Ramos (cell line): ENCODE results near the gene ZNF613.
"Not testable (repeated sequence)": the region's sequence is repeated elsewhere in the genome, so short reads cannot be mapped to it uniquely, and the experiment has no call there.

Experiments used
- in situ Hi-C: fragments of 300-500 bp; cut with MboI; formaldehyde crosslinking; loops from one replicate; pipeline ENCODE4 v1.14.3; 2022; ENCODE audit warnings: low sequenced_read_pairs; ENCODE audit not compliant: unreplicated experiment

The ZNF613 gene

DNA sequence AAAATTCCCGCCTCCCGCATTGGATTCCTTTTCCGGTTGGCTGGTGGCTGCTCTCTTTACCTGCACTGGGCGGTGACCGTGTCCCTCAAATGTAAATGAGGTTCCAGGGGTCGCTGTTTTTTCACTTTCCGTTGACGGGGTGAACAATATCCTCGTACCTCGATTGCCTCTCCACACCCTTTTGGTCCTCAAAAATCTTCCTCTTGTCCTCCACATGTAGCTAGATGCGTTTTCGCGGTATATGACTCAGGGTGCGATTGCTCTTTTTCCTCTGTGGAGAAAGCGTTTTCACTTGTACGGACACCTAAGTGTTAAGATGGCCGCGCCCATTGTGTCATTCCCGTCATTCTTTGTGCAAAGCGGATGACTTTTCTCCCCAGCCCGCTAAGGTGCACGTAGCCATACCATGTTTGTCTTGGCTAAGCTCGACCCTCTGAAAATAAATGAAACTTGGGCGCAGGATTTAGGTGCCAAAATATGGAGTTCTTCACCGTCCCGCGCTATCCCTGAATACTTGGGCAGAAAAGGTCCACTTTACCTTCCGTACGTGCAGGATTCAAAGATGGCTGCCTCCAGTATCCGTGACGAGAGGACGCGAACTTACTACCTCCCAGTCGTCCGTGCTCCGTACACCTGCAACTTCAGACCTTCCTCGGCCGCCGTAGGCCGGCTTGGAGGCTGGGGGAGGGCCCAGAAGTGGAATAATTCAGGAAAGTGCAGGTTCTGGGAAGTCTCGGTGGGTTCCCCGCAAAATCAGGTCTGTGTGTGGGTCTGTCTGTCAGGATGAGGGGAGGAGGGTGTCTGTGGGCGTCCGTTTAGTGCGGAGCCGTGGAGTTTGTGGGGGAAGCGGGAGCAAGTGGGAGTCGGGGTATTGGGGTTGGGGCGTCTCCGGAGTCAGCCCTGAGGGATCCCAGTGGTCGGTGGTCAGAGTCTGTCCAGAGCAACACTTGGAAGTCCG is at the start of gene ZNF613:
TSS of gene ZNF613 (plus strand) at position 689 of the 958 bp plus-strand sequence. CDS start 8,749 bp downstream, outside the sequence.
- in situ Hi-C loops = no loop called here

DNA sequence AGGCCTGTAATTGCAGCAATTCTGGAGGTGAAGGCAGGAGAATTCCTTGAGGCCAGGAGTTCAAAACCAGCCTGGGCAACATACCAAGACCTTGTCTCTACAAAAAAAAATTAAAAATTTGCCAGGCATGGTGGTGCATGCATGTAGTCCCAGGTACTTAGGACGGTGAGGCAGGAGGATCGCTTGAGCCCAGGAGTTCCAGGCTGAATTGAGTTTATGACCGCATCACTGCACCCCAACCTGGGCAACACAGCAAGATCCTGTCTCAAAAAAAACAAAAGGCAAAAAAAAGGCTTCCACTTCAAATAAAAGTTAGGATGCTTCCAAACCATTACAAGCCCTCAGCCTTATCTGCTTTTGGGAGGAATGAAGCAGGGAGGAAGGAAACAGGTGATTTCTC is 44.8 kb upstream of the ZNF613 start:
- in situ Hi-C loops = no loop called here

GRCh38 chr19:51884713-51885112 is 42.6 kb upstream of the ZNF613 start:
- in situ Hi-C loops = no loop called here

DNA sequence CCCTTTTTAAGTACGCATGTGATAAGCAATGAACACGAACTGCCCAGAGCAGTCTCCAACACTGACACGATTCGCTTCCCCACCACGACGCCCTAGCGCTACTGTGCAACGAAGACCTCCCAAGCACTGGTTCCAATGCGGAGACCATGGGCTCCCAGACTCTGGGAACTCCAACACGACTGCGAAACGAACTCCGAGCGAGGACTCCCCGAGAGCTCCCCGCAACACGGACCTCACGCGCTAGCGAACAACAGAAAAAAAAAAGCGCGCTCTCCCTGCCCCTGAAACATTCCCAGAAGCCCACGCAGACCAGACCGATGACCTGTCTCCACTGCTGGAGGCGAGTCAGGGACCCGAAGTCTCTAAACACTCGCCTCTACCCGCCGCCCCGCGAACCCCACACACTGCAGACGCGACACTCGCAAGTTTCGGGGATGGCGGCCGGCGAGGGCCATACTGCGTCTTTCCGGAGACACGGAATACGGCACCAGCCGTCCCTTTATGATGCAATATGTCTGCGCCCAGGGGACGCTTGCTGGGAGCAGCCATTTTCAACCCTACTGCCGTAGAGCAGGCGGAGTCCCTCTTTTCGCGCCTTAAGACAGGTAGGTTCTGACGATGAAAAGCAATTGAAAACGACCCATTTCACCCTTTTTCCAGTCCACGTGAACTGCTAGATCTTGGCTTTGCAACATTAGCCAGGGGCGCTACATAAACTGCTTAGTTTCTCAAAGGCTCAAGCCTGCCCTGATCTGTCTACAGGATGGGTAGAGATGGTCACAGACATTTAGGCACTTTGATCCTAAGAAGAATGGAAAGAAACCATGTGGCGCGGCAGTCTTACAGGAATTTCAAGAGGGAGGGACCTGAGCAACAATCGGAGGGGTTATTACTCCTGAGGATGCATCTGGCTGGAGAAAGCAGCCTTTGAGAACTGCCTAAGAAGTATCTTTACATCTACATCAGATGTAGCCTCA is 39.5 kb upstream of the ZNF613 start, which contains the start of gene ZNF577:
TSS of gene ZNF577 (minus strand) at position 430 of the 977 bp plus-strand sequence. CDS start 7,569 bp downstream, outside the sequence.
- in situ Hi-C loops = no loop called here

GRCh38 chr19:51889934-51890333 is 37.3 kb upstream of the ZNF613 start:
- in situ Hi-C loops = no loop called here

DNA sequence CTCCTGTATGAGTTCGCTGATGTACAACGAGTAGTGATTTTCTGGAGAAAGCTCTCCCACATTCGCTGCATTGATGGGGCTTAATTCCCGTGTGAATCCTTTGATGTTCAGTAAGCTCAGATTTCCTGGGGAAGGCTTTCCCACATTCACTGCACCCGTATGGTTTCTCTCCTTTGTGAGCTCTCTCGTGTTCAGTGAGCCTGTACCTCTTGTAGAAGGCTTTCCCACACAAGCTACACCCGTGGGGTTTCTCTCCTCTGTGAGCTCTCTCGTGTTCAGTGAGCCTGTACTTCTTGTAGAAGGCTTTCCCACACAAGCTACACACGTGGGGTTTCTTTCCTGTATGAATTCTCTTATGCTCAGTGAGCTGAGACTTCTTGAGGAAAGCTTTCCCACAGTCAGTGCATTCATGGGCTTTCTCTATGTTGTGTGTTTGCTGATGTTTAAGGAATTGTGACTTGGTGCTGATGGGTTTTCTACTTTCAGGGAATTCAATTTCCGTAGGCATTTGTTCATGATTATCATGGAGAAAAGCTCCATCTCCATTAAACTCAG is 36.0 kb upstream of the ZNF613 start:
- in situ Hi-C loops = no loop called here

GRCh38 chr19:51901860-51902259 is 25.4 kb upstream of the ZNF613 start:
- in situ Hi-C loops = no loop called here

DNA sequence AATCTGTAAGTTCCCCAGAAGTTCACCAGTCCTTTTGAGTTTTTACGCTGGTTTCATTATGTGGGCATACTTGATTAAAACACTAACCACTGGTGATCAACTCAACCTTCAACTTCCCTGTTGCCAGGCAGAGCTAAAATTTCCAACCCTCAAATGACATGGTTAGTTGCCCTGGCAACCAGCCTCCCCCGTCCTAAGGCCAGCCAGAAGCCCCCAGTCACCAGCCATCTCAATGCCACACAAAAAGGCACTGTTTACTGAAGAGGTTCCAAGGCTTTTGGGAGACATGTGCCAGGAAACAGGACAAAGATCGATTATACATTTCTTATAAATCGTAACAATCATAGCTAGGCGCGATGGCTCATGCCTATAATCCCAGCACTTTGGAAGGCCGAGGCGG is 24.1 kb upstream of the ZNF613 start:
- in situ Hi-C loops = no loop called here

GRCh38 chr19:51904331-51905165 is 22.7 kb upstream of the ZNF613 start, which contains the start of gene ZNF649:
ZNF649 (minus strand) TSS chr19:51905017; CDS start chr19:51900107, 4,910 bp downstream.
- in situ Hi-C loops = no loop called here

GRCh38 chr19:51905206-51905605 is 22.1 kb upstream of the ZNF613 start:
- in situ Hi-C loops = no loop called here

DNA sequence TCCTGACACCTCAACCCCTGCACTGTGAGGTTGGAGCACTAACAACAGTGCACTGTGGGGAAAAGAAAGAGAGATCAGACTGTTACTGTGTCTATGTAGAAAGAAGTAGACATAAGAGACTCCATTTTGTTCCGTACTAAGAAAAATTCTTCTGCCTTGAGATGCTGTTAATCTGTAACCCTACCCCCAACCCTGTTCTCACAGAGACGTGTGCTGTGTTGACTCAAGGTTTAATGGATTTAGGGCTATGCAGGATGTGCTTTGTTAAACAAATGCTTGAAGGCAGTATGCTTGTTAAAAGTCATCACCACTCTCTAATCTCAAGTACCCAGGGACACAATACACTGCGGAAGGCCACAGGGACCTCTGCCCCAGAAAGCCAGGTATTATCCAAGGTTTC is 21.6 kb upstream of the ZNF613 start:
- in situ Hi-C loops = not testable (repeated sequence)

- in situ Hi-C loops = not testable (repeated sequence)
Observed at GRCh38 chr19:51906108-51906507, 21.2 kb upstream of the ZNF613 start.

GRCh38 chr19:51907981-51908380 is 19.3 kb upstream of the ZNF613 start:
- in situ Hi-C loops = not testable (repeated sequence)

- in situ Hi-C loops = no loop called here
Observed at GRCh38 chr19:51915324-51915867, 11.9 kb upstream of the ZNF613 start.

GRCh38 chr19:51916167-51916566 is 11.1 kb upstream of the ZNF613 start:
- in situ Hi-C loops = no loop called here

GRCh38 chr19:51919606-51920005 is 7.7 kb upstream of the ZNF613 start:
- in situ Hi-C loops = no loop called here

DNA sequence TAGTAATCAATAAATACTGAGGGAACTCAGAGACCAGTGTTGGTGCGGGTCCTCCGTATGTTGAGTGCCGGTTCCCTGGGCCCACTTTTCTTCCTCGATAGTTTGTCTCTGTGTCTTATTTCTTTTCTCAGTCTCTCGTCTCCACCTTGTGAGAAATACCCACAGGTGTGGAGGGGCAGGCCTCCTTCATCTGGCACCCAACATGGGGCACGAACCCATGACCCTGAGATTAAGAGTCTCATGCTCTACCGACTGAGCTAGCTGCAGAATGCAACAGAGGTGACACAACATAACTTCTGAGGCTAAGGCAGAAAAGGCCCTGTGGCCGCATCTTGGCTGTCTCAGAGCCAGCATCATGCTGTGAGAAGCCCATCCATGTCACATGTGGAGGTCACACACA is 5.3 kb upstream of the ZNF613 start:
- in situ Hi-C loops = no loop called here

DNA sequence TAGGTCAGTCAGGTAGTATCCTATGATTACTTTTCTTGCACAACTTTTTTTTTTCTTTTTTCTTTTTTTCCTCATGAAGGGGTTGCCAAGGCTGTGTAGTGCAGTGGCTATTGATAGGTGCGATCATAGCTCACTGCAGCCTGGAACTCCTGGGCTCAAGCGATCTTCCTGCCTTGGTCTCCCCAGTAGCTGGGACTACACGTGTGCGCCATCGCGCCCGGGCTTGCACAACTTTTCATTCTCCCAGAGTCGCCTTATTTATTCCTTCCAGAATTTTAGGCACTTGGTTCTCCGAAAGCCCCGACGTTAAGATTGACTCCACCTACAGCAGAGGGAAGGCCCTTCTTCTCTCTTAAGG is 867 bp upstream of the ZNF613 start:
- in situ Hi-C loops = no loop called here

- in situ Hi-C loops = no loop called here
Observed at GRCh38 chr19:51927859-51928258, 587 bp downstream of the ZNF613 start.
